NCI-H146 treated with DMSO at 0.1 percent for 48 hours (cell line): ENCODE results near the gene PRDX3.
"Not testable (repeated sequence)": the region's sequence is repeated elsewhere in the genome, so short reads cannot be mapped to it uniquely, and the experiment has no call there.

Experiments used
- DNase-seq: peaks from one replicate; lab custom pipeline; 2025; ENCODE audit not compliant: unreplicated experiment; lab: John Stamatoyannopoulos, UW

The PRDX3 gene

DNA sequence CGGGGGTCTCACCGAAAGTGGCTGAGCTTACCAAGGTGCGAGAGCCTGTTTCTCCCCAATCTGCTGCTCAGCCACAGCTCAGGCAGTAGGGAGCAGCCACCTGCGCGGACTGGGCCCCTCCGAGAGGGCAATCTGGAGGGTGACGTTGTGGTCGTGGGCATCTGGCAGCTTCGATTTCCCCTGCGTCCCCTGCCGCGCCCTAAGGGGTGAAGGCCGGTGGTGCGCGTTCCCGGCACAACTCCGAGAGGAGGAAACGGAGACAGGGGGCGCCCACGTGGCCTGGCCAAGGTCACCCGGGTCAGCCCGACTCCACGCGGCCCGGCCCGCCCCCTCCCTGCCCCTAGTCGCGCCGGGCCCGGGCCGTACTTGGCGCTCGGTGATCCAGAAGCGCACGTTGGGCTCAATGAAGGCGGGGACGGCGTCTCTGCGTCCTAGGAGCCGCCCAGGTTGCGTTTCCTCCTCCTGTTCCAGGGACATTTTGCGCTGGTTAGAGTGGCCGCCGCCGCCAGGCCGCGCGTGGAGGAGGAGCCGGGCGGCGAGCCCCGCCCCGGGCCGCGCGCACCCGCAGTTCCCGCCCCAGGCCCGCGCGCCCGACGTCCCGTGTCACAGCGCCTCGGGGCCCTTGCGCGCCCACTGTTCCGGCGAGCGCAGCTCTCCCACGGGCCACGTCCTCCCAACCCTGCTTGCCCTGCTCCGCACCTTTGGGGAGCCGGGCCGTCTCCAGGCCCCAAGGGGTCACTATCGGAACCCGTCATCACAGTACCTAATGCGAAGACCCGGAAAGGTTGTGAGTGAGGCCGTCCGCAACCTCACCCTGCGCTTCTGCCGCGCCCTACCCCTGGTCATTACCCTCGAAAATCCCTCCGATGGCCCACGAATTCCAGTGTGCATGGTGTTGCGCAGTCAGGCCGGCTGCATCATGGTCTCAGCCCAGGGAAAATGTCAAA, 13.2 kb downstream of the PRDX3 start, which contains the start of gene SFXN4:
Gene SFXN4, minus strand, starts transcription at position 544 of the 947 bp plus-strand sequence. Its CDS starts 67 bp downstream, at position 477.
- DNase-seq = peak; percentile 44

DNA sequence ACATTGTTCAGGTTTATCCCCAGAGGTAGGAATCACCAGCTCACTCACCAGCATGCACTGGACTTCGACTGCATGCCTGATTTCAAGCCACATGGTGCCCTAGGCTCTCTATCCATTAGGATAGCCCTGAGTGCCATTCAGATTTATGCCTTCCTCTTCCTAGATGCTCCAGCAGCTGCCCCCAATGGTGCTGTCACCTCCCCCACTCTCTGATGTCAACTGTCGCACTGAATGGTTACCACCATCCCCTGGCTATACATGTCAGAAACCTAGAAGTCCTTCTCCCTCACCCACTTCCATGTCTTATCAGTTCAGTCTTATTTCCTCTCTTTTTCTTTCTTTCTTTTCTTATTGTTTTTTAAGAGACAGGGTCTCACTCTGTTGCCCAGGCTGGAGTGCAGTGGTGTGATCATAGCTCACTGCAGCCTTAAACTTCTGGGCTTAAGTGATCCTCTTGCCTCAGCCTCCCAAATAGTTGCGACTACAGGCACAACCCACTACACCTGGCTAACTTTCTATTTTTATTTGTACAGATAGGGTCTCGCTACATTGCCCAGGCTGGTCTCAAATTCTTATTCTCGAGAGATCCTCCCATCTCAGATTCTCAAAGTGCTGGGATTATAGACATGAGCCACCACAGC, 16.0 kb downstream of the PRDX3 start:
- DNase-seq = no peak

DNA sequence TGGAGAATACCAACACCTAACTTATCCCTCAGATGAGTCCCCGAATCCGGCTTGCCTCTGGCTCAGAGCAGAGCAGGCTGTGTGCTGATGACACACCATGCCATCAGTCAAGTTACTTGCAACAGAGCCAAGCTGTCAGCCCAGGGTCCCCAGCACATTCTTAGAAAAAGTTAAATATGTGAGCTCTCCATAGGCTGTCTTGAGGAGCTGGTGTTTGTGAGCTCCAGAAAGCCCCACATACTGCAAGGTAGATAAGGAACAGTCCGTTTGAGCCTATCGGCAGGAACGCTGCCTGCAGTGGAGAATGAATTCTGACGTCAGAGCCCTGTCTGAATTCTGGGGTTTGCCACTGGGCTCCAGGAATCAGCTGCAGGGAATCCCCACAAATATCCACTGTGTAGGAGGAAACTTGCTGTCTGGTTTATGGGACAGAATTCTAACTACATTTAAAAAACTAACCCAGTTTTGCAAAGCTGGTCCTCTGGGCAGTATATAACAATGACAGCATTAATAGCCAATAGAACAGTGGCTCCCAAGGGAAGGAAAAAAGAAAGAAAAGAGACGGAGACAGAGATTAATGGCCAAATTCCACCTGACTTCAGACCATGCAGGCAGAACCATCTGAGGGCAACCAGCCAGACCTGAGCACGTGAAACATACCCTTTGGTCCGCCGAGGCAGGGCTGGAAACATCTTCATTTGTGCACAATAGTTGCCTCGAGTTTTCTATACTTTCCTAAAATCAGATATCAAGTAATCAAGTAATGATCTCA, 16.7 kb downstream of the PRDX3 start:
- DNase-seq = no peak

DNA sequence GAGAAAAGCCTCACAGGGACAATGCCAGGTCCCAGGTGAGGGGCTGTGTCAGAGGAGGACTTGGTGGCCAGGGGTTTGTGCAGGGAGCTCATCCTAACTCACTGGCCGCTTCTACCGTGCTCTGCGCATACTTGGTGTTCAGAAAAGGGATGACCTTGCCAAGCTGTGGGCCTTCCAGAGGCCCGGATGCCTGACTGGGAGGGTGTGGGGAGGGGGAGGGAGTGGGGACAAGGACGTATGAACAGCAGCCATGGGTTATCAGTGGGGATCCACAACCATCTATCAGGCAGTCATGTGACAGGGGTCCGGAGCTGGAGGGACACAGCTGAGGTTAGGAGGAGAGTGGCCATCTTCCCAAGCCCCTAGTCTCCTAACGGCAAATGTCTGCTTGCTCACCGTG, 19.3 kb downstream of the PRDX3 start:
- DNase-seq = no peak

DNA sequence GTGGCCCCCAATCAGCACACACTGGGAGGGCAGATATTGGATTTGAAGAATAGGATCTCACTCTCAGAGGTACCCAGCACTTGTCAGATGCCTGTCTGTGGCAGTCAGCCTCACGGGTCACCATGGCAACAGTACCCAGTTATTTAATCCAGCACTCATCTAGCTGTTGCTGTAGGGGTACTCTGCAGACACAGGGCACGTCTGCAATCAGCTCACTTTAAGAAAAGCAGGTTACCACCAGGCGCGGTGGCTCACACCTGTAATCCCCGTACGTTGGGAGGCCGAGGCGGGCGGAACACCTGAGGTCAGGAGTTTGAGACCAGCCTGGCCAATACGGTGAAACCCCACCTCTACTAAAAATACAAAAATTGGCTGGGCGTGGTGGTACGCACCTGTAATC, 25.0 kb downstream of the PRDX3 start:
- DNase-seq = no peak

DNA sequence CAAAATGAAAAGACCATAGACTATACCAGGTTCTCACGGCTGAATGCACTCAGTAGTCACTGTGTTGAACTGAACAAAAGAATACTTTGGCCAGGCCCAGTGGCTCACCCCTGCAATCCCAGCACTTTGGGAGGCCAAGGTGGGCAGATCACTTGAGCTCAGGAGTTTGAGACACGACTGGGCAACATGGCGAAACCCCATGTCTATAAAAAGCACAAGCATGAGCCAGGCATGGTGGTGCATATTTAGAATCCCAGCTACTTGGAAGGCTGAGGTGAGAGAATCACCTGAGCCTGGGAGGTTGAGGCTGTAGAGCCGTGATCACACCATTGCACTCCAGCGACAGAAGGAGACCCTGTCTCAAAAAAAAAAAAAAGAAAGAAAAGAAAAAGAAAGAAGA, 25.6 kb downstream of the PRDX3 start:
- DNase-seq = no peak

DNA sequence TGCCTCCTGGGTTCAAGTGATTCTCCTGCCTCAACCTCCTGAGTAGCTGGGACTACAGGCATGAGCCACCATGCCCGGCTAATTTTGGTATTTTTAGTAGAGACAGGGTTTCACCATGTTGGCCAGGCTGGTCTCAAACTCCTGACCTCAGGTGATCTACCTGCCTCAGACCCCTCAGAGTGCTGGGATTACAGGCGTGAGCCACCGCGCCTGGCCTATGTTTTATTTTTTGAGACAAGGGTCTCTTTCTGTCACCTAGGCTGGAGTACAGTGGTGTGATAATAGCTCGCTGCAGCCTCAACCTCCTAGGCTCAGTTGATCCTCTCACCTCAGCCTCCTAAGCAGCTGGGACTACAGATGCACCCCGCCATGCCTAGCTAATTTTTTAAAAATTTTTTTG, 27.0 kb downstream of the PRDX3 start:
- DNase-seq = not testable (repeated sequence)

DNA sequence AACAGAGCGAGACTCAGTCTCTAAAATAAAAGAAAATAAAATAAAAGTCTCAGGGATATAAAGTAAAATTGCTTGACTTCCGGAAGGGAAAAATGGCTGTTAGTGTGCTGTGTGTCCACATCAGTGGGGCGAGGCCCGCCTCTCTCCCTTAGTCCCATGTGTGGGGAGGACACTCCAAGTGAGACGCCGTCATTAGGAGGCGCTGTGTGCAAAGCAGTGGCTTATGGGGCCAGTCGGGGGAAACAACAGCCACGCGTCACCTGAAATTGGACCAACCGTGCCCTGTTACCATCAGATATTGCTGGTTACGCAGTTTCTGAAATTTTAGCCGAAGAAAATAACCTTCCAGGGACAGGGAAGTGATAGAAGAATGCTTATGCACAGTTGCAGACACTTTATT, 28.9 kb downstream of the PRDX3 start:
- DNase-seq = no peak

DNA sequence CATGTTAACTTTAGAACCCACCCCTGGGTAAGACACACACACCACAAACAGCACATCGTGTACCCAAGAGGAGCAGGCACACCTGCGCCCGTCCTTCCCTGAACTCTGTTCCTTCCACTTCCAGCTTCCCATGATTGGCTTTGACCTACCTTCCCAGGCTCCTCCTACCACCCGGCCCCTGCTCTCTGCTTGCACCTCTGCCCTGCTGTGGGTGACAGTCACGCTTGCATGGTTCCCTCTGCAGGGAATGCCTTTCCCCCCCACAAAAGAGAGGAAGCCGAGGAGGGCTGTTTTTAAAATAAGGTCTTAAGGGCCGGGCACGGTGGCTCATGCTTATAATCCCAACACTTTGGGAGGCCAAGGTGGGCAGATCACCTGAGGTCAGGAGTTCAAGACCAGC, 29.5 kb downstream of the PRDX3 start:
- no peak for DNase-seq

DNA sequence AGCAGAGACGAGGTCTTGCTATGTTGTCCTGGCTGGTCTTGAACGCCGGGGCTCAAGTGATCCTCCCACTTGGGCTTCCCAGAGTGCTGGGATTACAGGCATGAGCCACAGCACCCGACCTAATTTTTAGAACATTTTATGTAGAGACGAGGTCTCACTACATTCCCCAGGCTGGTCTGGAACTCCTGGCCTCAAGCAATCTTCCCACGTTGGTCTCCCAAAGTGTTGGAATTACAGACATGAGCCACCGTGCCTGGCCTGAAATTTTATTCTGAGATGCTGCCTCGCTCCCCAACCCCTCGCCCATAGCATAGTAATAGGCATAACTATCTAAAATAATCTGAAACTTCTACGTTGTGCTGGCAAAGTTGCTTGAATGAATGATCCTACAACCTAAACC, 35.0 kb downstream of the PRDX3 start:
- no peak for DNase-seq

DNA sequence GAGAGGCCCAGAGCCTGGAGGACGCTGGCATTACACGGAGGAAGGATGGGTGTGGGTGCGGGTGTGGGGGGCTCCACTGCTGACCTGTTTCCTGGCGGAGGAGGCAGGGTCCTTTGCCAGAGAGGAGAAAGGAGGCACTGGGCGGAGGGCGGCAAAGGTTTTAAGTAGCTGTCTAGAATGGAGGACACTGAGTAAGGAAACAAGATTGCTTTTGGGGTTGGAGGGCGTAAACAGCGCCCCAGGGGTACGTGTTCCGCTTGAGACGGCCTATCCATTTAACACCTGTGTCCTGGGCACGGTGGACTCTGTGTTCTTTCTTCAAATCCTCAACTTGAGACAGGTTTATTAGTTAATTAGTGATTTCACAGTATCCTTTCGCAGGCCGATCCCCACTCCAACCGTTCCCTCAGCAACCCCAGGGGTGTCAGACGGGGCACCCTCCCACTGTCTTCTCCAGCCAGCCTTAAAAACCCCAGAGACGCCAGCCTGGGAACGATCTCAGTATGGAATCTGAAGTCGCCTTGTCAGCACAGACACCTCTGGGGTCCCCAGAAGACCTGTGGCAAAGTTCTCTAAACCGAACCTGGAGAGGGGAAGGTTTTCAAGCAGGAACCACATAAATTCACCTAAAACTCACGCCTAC, 37.9 kb downstream of the PRDX3 start:
- DNase-seq = no peak

DNA sequence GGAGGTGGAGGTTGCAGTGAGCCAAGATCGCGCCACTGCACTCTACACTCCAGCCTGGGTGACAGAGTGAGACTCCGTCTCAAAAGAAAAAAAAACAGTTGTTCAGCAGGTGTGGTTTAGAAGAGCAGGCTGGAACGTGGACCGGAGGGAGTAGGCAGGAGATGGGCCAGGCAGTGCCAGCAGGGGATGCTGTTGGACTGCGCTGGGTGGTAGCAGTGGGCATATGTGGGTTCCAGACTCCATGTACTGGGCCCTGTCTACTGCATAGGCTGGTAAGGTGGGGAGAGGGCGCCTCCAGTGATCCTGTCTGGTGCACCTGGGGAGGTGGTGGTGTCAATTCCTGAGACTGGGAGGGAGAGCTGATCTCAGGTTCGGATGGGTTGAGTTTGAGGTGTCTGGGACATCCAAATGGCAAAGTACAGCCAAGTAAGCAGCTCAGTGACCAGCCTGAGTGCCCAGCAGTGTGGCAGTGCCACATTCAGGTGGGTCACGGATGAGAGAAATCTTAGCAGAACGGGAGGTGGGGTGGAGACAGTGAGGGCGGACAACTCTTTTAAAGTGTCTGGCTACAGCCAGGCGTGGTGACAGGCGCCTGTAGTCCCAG, 39.0 kb downstream of the PRDX3 start:
- DNase-seq = no peak

DNA sequence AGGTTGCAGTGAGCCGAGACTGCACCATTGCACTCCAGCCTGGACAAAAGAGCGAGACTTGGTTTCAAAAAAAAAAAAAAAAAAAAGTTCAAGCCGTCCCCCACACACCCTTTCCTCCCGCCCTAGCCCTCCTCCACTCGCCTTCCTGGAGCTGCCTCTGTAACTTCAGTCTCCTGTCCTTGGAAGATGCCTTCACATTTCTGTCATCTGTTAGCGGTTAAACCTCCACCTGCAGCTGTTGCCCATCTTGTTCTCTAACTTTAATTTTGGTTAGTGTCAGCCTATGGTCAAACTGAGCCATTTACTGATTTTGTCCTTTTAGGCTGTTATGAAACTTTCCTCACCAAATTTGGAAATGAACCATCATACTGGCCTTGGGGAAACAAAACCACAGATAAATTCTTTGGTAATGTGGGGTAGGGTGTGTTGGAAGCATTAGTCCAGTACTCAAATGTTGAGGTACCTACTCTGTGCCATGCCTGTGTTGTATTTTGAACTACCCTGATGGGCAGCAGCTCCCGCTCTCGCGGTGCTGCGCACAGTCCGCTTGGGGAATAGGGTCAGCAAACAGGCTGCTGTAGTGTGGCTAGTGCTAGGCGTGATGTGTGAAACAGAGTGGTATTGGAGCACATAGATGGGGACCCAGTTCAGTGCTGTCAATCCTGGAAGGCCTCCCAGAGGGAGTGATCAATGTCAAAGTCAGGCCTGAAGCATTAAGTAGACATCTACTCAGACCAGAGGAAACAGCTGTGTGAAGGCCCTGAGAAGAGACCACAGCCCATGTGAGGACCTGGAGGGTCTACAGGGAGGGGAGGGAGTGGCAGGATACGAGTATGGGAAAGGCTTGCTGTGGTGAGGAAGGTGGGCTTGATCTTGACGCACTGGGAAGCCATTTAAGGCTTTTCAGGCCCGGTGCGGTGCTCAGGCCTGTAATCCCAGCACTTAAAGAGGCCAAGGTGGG, 40.0 kb downstream of the PRDX3 start:
- DNase-seq = no peak

DNA sequence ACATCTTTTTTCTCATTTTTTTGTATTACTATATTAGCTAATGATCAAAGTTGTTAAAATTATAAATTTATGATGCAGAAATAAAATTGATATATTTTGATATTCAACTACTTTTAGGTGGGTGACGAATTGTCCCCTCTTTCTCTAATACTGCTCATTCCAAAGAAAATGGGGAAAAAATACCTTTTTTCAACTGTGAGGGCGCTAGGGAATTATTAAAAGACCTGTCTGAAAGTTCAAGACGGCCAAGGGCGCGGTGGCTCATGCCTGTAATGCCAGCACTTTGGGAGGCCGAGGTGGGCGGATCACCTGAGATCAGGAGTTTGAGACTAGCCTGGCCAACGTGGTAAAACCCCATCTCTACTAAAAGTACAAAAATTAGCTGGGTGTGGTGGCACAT, 40.7 kb downstream of the PRDX3 start:
- DNase-seq = not testable (repeated sequence)

DNA sequence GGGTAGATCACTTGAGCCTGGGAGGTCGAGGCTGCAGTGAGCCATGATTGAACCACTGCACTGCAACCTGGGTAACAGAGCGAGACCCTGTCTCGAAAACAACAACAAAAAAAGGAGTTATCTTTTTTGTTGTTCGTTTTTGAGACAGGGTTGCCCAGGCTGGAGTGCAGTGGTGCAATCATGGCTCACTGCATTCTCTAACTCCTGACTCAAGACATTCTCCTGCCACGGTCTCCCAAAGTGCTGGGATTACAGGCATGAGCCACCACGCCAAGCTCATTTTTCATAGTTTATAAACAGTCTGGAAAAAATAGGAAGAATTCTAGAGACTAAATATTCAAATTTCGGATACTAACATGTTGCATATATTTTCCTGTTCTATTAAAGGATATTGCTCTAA, 42.5 kb downstream of the PRDX3 start:
- no peak for DNase-seq

DNA sequence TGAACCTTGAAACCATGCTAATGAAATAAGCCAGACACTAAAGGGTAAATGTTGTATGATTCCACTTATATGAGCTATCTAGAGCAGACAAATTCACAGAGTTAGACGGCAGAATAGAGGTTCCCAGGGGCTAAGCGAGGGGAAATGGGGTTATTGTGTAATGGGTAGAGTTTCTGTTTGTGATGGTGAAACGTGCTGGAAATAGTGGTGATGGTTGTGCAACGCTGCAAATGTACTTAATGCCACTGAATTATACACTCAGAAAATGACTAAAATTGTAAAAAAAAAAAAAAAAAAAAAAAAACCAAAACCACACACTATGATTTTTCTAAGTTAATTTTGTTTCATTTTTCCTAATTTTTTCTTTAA, 43.1 kb downstream of the PRDX3 start:
- DNase-seq = no peak

DNA sequence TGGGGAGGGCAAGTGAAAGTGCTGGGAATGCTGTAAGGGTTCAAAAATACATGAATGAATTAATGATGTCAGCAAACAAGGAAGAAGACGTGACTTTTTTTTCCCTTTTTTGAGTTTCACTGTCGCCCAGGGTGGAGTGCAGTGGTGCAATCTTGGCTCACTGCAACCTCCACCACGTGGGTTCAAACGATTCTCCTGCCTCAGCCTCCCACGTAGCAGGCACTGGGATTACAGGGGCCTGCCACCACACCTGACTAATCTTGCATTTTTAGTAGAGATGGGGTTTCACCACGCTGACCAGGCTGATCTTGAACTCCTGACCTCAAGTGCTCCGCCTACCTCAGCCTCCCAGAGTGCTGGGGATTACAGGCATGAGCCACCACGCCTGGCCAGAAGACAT, 44.7 kb downstream of the PRDX3 start:
- no peak for DNase-seq

DNA sequence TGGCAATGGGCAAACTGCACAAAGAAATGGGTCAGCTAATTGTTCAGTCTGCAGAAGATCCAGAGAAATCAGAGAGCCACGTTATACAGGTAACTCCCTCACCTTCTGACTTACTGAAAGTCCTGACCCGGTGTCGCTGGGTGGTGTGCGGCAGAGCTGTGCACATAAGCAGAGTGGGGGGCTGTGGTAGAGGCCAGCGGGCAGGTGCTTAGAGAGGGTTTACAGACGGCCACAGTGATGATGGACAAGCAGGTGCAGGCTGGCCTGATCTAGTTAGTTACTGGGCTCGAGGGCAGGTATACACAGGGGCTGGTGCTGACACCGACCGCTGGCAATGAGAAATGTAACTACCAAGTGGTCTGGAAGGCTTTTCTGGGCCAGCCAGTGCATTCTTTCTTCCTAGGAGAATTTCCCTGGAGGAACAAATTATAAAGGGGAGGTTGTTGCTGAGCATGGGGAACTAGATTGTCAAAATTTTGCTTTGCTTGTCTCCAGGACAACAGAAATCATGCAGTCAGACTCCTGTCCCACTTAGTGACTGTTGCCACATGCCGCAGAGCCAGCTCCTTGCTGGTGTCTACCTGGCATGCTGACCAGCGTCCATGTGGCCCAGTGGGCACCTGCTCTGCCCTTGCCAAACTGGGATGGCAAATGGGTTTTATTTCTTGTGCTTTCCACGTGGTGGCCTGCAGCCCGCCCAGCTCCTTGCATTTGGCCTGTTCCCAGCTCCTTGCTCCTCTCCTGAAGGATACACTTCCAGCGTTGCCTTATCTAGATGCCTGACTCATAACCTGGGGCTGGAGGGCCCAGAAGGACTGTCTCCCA, 45.9 kb downstream of the PRDX3 start:
- DNase-seq = no peak
